Right lung (tissue), 5 donors: ENCODE data around the gene STX10. TPM values are rescaled to one million over a fixed set of nuclear protein-coding genes. Genes with fewer than 3 reads are reported as not detected.

Experiments used
- DNase-seq, 2 donors: peaks; one replicate each; pipeline ENCODE4 v3.0.0-alpha.2; 2013
- polyA plus RNA-seq, 5 donors: library from polyadenylated mRNA; unstranded; fragments of 120-200 nt; gene quantifications; one replicate each; pipeline versions ENCODE4 v1.2.1 to v1.2.3, GENCODE V29; 2013; ENCODE audit warnings: inconsistent platforms in 1 of 5, low replicate concordance in 1 of 5; ENCODE audit not compliant: insufficient read length in 5 of 5, insufficient read depth in 1 of 5

The STX10 gene
- polyA plus RNA-seq, 5 donors = 59.0 to 93.4 (median 65.1) TPM

DNA sequence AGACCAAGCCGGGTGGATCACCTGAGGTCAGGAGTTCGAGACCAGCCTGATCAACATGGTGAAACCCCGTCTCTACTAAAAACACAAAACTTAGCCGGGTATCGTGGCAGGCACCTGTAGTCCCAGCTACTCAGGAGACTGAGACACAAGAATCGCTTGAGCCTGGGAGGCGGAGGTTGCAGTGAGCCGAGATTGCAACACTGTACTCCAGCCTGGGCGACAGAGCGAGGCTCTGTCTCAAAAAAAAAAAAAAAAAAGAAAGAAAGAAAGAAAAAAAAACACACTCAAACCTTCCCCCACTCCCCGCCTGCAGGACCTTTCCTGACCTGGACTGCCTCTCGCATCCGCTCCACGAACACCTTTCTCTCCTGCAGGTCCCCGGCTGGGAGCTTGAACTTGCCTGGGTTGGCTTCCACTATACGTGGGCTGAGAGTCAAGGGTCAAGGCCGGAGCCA lies 975 bp downstream of the STX10 start:
- peak in 1 of 2 donors; percentile 15 for DNase-seq

- DNase-seq = no peak
Observed at GRCh38 chr19:13146763-13147563, 3.2 kb downstream of the STX10 start.

DNA sequence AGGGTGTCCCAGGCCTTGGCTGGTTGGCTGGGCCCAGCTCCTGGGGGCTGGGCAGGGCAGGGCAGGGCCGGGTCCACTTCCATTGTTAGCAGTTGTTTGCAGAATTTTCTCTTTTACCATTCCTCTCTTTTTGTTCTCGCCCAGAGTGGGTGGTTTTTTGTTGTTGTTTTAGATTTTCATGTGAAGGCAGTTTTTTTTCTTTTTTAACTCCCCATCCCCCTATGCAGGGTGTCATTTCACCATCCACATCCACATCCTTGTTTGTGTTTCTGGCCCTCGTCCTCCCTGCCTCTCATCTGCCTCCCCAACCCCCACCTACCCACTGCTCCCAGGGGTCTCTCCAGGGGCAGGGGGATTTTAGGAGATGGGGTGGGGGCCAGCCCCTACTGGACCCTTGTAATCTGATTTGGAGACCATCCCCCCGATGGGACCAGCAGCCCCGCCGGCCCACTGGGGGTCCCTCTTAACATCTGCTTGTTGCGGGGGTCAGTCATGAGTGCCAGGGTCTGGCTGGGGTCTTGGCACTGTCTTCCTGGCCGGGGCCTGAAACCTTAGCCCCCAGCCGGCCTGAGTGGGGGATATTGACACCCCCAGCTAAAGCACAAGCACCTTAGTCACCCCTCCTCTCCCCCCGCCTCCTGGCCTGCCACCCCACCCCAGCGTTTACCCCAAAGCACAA lies 10.4 kb downstream of the STX10 start:
- no peak for DNase-seq

DNA sequence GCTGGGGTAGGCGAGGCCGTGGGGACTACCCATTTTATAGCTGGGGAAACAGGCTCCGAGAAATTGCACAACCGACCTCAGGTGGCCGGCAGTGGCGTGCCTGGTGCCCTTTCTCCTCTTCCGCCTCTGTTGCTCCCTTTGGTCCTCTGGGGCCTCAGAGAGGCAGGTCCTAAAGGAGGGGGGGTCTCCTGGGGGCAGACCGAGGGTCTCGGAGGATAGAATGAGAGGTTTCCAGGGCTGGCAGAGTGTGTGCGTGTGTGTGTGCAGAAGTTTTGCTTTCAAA lies 11.3 kb downstream of the STX10 start:
- DNase-seq = no peak

DNA sequence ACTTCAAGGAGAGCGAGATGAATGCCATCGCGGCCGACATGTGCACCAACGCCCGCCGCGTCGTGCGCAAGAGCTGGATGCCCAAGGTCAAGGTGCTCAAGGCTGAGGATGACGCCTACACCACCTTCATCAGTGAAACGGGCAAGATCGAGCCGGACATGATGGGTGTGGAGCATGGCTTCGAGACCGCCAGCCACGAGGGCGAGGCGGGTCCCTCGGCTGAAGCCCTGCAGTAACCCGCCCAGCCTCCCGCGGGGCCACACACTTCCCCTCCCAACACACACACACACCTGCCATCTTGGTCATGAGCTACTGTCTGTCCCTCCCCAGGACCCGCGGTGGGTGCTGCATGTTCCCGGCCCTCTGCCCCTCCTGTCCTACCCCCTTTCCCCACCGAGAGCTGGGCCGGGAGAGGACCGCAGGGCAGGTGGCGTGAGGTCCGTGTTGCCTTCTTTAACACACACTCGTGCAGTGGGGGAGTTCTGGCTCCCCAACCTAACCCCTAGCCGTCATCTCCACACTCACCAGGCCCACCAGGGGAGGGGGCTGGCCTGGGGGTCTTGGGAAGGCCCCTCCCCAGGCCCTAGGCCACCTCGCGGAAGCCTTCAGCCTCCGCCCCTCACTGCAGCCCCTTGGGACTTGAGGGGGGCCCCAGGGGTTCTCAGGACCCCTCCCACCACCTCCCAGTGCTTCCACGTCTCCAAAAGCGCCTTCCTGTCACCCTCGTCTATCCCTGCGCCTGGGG lies 11.8 kb downstream of the STX10 start:
- no peak for DNase-seq

- no peak for DNase-seq
Observed at GRCh38 chr19:13137290-13137794, 12.8 kb downstream of the STX10 start.

GRCh38 chr19:13135068-13136062 lies 14.8 kb downstream of the STX10 start:
- no peak for DNase-seq

GRCh38 chr19:13134626-13135025 lies 15.5 kb downstream of the STX10 start:
- DNase-seq = no peak

DNA sequence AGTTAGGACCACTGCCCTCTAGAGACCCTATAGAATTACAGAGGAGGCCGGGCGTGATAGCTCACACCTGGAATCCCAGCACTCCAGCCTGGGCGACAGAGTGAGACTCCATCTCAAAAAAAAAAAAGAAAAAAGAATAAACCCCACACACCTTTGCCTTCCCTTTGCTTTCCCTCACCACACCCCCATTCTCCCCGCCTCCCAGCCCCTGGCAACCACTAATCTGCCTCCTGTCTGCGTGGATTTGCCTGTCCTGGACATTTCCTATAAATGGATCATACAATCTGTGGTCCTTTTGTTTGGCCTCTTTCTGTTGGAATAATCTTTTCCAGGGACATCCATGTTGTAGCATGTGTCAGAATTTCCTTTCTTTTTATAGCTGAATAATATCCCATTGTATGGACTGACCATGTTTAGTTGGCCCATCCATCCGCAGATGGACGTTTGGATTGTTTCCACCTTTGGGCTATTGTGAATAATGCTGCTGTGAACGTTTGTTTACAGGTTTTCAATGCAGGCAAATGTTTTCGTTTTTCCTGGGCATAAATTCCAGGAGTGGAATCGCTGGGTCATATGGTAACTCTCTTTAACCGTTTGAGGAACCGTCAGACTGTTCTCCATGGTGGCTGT lies 16.8 kb downstream of the STX10 start:
- DNase-seq = no peak

DNA sequence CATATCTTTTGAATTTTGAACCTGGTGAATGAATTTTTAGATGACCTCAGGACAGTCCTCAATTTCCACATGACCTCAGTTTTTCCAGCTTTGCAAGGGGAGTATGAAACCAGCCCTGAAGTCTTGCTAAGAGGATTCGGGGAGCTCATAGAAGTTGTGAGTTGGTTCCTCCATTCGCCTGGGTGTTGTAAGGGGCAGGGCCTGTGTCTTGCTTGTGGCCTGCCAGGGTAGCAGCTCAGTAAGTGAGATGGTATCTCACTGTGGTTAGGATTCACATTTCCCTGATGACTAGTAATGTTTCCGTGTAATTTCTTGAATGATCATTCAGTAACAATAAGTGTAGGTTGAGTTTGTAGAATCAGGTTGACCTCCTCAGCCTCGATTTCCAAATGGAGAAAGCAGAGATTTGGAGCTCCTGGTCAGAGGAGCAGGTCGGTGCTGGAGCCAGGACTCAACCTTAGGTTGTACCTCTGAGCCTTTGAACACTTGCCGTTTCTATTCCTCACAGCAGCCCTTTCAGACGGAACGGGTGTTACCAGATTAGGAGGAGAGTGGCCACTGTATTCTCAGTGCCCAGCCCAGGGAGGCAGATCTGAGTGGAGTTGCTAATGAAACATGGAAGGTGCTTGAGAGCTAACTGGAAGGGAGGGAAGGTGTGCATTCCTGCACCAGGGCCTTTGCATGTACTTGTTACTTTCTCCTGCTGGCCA lies 17.5 kb downstream of the STX10 start:
- no peak for DNase-seq

- no peak for DNase-seq
Observed at GRCh38 chr19:13130886-13131490, 19.2 kb downstream of the STX10 start.

DNA sequence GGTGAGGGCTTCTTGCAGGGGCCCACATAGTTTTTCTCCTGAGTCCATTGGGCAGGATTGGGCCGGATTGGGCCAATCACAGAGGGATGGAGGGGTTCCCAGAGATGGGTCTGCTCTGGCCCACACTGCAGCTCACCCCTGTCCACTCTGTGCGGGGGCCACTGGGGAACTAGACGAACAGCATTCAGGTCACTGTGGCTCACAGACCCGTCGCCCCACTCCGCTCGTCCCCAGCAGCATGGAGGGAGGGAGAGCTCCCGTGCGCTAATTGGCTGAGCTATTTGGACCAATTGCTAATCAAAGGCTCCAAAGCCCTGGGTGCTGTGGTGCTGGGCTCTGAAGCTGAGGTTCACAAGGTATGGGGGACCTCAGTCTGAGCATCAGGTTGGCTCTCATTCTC lies 20.8 kb downstream of the STX10 start:
- DNase-seq = no peak

DNA sequence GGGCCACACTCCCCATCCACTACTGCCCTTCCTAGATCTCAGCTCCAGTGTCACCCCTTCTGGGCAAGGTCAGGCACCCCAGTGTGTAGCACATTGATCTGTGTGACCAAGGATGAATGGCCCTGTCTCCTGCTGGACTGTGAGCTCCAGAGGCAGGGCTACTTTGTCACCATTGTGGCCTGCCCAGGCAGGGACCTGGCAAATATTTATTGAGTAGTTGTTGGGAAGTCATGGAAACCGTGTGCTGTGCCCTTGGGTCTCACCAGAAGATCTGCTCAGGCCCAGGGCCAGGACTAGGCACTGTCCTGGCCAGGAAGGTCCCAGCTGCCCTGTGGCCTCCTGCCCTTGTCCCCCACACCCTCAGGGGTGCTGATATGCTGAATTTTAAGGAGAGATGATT lies 21.6 kb downstream of the STX10 start:
- no peak for DNase-seq

GRCh38 chr19:13127811-13128575 lies 22.2 kb downstream of the STX10 start:
- DNase-seq = no peak

GRCh38 chr19:13127051-13127450 lies 23.1 kb downstream of the STX10 start:
- DNase-seq = no peak

DNA sequence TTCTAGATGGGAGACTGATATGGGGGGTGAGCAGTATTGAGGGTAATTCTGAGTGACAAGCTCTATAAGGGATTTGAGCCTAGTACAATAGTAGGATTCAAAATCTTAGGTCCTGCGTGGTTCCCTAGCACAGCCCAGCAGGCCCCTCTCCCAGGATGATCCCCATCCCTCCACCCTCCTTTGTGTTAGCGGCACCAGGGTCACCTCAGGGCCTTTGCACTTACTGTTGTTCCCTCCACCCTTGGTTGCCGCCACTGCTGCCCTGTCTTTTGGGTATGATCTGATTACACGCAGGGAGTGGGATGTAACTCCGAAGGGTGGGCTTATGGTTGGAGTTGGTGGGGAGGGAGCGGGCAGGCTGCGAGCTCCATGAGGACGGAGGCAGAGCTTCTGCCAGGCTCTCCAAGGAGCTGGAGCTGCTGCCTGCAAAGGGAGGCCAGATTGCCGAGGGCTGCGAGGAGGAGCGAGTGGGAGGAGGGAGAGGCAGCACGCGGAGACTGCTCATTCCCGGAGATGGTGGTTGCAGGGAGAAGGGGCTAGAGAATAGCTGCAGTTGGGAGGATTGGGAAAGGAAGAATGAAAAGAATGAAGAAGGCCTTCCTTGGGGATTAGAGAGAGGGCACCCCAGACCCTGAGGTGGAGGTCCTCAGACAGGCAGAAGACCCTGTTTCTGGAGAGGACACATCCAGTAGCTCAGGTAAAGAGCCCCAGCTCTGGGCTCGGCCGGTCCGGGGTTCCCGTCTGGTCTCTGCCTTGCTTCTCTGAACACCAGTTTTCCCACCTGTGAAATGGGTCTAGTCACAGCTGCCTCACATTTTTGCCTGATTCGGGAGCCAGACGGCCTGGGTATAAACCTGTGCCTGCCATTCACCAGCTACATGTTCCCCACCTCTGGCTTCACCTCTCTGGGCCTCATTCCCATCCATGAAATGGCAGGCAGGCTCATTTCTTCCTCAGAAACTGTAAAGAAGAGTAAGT lies 26.9 kb downstream of the STX10 start:
- DNase-seq = no peak

- DNase-seq = no peak
Observed at GRCh38 chr19:13122275-13122878, 27.8 kb downstream of the STX10 start.
